ENCODE data around the gene CLEC14A.

CLEC14A gene, protein sequence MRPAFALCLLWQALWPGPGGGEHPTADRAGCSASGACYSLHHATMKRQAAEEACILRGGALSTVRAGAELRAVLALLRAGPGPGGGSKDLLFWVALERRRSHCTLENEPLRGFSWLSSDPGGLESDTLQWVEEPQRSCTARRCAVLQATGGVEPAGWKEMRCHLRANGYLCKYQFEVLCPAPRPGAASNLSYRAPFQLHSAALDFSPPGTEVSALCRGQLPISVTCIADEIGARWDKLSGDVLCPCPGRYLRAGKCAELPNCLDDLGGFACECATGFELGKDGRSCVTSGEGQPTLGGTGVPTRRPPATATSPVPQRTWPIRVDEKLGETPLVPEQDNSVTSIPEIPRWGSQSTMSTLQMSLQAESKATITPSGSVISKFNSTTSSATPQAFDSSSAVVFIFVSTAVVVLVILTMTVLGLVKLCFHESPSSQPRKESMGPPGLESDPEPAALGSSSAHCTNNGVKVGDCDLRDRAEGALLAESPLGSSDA

DNA sequence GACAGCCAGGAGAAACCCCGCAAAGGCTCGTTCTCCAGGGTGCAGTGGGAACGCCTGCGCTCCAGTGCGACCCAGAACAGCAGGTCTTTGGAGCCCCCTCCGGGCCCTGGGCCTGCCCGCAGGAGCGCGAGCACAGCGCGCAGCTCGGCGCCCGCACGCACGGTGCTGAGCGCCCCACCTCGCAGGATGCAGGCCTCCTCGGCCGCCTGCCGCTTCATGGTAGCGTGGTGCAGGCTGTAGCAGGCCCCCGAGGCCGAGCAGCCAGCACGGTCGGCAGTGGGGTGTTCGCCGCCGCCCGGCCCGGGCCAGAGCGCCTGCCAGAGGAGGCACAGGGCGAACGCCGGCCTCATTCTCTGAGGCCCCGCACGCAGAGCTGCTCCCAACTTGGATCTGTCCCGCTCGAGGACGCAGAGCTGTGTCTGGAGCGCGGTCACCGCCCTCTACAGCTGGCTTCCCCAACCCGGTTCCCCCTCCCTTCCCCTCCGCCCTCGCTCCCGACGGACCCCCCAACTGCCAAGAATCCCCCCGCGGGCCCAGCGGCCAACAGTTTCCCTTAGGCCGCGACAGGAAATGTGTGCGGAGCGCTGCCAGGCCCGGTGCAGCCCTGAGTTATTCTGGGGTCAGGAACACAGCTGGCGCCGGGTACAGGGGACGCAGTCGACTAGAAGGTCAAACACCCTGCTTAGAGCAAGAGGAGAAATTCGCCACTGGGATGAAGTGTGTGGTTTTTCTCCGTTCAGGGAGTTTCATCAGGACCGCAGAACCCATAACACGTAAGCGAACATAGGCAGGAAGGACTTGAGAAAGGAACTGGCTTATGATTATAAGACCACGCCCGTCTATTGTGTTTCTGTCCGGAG, at the start of gene CLEC14A:
CLEC14A (minus strand) TSS at position 421 of the 860 bp plus-strand sequence; CDS start at position 350, 71 bp downstream.
- DNase-seq (ENCODE audit: low spot score): peak; percentile 46

DNA sequence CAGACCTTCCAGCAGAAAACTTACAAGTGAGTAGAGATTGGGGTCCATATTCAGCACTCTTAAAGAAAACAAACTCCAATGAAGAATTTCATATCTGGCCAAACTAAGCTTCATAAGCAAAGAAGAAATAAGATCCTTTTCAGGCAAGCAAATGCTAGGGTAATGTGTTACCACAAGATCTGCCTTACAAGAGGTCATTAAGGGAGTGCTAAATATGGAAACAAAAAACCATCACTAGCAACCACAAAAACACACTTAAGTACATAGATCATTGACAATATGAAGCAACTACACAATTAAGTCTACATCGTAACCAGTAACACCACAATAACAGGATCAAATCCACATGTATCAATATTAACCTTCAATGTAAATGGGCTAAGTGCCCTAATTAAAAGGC, 47.1 kb upstream of the CLEC14A start:
- no peak for DNase-seq (ENCODE audit: low spot score)

DNA sequence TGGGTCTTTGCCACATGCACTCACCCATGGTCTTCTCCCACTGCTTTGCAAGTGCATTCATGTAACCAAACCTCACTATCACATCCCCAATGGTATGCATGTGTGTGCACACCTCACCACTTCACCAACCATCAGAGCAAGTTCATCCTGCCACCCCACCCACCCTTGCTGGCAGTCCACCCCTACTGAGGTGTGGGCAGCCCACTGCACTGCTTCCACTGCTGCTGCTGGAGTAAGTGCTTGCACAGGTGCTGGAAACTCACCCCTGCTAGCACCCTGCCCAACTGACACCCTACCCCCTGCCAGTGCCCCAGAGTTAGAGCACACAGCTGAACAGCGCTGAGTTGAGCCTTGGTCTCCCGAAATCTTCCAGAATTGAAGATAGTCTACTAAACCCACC, 46.1 kb upstream of the CLEC14A start:
- no peak for DNase-seq (ENCODE audit: low spot score)

DNA sequence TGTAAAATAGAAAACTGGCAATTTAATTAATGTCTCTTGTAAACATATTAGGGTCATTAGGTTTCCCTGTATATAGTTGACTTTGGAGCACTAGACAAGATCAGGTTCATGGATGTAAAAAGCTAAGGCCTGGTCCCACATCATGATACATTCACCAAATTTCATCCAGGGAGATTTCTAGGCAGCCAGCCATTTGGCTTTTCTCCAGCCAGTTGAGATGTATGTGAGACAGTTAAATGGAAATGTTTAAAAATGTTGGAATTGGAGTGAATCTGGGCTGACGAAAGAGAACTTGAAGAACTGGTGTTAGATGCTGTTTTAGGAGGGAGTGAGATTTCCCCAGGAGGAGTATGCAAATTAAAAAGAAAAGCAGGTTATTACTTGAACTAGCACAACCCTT, 41.8 kb upstream of the CLEC14A start:
- DNase-seq (ENCODE audit: low spot score): no peak

DNA sequence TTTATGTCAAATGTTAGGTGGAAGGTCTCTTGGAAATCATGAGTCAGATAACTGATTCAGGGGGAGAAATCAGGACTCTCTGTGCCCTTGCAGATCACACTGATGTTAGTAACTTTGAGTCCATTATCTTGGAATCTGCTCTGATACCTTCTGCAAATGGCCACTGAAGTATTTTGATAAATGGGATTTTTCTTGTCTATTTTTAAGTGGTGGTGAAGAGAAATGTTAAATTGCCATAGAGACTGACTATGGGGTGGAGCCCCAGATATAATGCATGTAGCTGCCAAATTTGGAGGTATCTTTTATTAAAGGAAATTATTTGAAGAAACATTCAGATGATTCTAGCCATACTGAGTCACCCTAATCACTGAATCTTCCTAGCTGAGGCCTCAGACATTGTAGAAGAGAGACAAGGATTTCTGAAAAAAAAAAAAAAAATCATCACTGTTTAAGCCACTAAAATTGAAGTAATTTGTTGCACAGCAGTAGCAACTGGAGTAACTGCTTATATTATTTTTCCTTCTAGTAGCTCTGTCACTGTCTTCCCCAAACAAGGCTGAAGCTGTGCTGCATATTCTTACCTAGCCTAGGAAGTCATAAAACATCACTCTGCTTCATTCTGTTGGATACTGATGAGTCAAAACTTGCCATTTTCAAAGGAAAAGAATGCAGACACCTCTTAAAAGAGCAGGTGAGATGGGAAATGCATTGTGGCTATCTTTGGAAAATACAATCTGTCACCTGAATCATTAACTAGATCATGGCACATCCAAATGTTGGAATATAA, 36.0 kb upstream of the CLEC14A start:
- DNase-seq (ENCODE audit: low spot score): peak; percentile 16

DNA sequence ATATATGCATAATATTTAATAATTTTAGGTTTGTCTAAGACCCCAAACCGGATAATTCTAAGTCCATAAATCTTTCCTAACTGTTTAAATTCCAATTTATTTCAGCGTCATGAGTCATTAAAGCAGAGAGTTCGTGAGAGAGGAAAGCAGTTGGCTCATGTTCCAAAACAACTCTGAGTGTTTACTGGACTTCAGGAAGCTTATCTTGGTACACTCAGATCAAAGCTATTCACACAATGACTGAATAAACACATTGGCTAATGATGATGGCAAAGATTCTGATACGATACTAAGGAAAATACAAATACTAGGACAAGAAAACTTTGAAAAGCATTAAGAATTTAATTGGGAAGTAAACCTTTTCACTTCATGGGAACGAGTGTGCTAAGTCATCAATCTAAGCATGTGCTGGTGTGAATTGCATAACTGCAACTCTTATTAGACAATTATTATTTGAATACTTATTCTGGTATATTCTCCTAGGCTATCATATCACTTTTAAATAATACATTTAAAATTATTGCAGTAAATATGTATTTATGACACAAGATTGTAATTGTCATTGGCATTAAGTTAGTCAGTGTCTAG, 34.8 kb upstream of the CLEC14A start:
- peak; percentile 64 for DNase-seq (ENCODE audit: low spot score)

DNA sequence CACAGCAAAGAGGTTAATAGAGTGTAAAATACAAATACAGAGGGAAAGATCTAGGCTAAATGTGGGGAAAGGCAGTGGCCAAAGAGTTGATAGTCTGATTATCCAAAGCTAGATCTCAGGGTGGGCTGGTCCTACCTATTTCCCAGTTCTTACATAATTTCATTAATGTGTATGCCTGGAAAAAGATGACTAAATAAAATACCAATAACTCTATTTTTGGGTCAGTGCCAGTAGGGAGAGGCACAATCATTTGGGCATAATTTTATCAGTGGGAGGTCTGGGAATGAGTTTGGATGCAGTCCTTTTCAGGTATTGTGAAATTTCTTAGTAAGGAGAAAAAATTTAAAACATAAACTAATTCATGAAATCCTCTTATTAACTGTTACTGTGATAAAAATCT, 30.6 kb upstream of the CLEC14A start:
- DNase-seq (ENCODE audit: low spot score): peak; percentile 16

DNA sequence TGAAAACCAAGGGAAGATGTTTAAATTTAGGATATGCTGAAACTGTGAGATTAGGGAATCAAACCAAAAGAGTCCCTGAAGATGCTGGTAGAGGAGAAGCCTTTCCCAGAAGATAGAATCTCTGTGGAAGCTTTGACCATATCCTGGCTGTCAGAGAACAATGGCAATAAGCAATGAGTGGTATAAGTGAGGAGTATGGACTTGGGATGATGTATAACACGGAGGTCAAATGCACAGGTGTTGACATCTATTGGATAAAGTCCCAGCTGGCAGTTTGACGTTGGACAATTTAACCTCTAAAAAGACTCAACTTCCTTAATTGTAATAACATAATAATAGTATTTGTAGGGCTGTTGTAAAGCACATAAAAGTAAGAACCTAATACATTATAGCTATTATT, 30.1 kb upstream of the CLEC14A start:
- no peak for DNase-seq (ENCODE audit: low spot score)

DNA sequence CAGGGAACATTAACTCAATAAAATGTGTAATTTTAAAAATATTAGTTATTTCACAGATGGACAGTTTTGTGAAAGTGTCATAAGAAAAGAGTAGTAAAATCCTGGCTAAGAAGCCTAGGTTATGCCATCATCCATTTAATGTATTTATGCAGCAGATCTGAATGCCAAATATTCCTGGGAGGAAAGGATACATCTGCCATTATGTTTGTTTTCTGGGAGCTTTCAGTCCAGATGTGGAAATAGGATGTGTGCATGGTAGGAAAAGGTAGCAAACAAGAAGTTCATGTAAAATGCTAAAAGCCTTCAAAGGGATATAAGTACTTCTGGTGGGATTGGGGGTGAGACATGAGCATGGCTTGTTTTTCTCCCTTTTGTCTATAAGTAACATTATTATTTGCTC, 27.0 kb upstream of the CLEC14A start:
- no peak for DNase-seq (ENCODE audit: low spot score)

DNA sequence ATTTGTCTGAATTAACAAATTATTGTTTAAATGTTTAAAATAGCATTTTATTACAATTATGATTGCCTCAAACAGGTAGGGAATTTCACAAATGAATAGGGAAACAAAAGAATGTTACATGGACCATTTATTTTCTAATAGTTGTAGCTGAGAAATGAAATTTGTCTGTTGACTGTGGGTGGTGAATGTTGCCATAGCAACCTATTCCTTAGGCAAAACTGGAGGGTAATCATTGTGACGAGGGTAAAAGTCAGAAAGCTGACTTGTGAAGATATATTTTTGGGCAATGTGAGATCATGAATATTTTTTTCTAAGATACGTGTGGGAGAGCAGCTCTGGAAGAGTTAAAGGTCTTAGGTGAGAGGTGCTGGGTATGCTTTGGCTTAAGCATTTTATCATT, 24.2 kb upstream of the CLEC14A start:
- DNase-seq (ENCODE audit: low spot score): no peak

DNA sequence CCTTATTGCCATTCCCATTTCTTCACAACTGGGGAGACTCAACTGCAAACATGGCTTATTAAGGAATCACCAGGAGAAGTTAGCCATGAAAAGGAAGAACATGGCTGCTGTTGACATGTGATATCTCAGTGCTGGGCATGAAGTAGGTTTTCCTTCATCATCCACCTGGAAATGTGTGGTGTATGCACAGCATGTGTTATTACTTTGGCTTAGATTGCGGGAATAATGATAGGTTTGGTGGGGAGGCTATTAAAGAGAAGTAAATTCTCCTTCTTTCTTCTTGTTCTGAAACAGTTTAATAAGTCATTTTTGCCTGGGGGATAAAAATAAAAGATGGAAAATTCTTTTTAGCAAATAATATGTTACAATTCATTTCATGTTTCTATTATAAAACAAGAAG, 23.7 kb upstream of the CLEC14A start:
- no peak for DNase-seq (ENCODE audit: low spot score)

DNA sequence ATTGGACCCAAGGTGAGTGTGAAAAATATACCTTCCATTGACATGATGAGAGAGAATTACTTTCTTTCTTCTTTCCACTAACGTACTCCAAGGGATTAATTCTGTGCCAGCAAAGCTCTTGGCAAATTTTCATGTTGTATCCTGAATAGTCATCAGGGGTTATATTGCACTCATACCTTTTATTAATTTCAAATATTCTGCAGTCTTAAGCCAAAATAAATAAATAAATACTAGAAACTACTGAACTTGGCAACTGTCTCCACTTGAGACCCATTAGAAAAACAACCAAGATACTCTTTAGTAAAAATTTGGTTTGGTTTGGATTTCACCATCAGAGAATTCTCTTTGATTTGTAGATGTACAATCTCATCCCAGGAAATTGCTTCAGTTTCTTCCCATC, 22.1 kb upstream of the CLEC14A start:
- DNase-seq (ENCODE audit: low spot score): no peak

DNA sequence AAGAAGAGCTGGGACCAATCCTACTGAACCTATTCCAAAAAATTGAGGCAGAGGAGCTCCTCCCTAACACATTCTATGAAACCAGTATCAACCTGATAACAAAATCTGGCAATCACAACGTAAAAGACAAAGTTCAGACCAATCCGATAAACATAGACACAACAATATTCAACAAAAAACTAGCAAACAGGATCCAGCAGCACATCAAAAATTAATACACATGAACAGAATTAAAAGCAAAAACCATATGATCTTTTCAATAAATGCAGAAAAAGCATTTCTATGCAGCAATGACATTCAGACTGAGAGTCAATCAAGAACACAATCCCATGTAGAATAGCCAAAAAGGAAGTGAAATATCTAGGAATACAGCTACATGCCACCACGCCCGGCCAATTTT, 7.0 kb upstream of the CLEC14A start:
- no peak for DNase-seq (ENCODE audit: low spot score)

DNA sequence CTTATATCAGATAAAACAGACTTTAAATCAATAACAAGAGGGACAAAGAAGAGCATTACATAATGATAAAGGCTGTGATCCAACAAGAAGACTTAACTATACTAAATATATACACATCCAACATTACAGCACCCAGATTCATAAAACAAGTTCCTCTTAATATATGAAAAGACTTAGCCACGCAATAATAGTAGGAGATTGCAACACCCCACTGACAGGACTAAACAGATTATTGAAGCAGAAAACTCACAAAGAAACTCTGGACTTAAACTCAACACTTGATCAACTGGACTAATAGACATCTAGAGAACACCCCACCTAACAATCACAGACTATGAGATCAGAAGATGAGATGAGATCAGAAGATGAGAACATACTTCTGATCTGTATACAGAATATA, 5.7 kb upstream of the CLEC14A start:
- no peak for DNase-seq (ENCODE audit: low spot score)

DNA sequence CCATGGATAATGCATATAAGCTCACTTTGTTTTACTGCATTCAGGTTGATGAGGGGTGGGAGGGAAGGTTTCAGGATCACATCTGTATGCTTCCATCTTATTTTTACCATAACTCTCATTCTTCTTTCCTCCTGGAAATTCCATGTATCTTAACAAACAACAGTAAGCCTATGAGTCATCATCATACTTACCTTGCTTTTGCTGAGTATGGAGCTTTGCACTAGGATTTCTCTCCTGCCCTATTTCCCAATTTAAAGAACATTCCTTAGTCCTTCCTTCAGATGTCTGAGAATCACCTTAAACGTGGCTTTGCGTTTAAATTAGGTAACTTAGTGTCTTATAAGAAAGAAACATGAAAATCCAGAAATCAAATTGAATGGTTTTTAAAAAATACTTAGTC, 1.6 kb upstream of the CLEC14A start:
- DNase-seq (ENCODE audit: low spot score): no peak

DNA sequence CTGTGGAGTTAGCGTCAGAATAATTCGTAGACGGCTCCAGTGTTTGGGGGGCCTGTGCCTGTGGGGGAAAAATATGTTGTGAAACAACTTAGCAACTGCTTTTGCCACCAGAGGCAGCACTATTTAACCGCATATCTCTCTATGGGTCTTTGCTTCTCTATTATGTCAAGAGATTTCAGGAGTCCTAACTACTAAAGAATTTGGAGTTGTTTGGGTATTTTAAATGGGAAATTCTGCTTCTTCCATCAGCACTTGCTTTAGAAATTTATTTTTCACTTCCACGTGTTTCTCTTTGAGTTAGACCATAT, 594 bp upstream of the CLEC14A start:
- DNase-seq (ENCODE audit: low spot score): no peak

DNA sequence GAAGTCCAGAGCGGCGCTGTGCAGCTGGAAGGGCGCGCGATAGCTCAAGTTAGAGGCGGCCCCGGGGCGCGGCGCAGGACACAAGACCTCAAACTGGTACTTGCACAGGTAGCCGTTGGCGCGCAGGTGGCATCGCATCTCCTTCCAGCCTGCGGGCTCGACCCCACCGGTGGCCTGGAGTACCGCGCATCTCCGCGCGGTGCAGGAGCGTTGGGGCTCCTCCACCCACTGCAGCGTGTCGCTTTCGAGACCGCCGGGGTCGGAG, 553 bp downstream of the CLEC14A start:
- DNase-seq (ENCODE audit: low spot score): no peak

DNA sequence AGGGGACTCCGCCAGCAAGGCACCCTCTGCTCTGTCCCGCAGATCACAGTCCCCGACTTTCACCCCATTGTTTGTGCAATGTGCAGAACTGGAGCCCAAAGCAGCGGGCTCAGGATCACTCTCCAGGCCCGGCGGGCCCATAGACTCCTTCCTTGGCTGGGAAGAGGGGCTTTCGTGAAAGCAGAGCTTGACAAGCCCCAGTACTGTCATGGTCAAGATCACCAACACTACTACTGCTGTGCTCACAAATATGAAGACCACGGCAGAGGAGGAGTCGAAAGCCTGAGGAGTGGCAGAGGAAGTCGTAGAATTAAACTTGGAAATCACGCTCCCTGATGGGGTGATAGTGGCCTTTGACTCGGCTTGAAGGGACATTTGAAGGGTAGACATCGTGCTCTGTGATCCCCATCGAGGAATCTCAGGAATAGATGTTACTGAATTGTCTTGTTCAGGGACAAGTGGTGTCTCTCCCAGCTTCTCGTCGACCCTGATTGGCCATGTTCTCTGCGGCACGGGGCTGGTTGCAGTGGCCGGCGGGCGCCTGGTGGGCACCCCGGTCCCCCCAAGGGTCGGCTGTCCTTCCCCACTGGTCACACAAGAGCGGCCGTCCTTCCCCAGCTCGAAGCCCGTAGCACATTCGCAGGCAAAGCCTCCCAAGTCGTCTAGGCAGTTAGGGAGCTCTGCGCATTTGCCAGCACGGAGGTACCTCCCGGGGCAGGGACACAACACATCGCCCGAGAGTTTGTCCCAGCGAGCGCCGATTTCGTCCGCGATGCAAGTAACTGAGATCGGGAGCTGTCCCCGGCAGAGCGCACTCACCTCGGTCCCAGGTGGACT, 1.1 kb downstream of the CLEC14A start:
- DNase-seq (ENCODE audit: low spot score): peak; percentile 29

DNA sequence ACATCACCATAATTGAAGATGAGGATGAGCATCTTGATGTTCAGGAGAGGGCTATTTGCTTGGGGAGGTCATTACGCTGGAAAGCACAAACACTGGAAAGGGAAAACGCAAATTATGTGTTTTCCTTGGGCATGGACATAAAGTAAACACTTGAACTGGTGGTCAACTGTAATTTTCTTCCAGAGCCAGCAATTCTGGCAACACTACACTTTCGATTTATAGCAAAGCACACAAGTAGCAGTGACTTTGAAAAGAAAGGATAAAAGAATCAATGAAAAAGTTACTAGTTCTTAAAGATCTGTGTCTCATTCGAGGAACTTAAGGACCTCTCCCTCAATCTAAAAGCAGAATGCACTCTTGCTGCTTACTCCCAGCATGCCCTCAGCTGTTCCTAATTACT, 2.2 kb downstream of the CLEC14A start:
- DNase-seq (ENCODE audit: low spot score): no peak

DNA sequence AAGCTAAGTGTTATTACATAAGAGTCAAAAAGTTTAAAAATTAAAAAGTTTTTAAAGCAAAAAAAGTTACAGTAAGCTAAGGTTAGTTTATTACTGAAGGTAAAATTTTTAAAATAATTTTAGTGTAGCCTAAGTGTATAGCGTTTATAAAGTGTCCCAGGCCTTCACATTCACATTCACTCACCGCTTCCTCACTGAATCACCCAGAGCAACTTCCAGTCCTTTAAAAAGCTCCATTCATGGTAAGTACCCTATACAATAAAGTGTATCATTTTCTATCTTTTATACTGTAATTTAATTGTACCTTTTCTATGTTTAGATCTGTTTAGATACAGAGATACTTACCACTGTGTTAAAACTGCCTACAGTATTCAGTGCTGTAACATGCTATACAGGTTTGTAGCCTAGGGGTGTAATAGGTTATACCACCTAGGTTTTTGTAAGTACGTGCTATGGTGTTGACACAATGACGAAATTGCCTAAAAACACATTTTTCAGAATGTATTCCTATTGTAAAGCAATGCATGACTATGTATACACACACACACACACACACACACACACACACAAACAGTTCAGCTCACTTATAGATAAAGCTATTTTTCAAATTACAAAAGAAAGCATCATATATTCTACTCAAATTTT, 3.7 kb downstream of the CLEC14A start:
- DNase-seq (ENCODE audit: low spot score): no peak

DNA sequence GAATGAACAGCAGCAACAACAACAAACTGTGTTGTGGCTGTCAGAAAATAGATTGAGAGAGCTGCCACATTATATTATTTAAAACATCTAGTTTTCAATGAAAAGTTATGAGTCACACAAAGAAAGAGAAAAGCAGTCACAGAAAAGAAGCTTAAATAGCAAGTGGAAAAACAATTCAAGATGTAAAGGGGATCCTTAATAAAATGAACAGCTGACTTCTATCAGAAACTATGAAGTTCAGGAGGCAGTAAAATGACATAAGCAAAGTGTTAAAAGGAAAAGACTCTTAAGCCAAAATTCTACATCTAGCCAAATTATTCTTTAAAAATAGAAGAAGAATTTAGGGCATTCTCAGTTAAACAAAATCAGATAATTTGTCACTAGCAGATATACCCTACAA, 5.6 kb downstream of the CLEC14A start:
- DNase-seq (ENCODE audit: low spot score): no peak
